ENCODE data around the gene FUBP3. TPM values are rescaled to one million over a fixed set of nuclear protein-coding genes. Genes with fewer than 3 reads are reported as not detected.

The FUBP3 gene
- total RNA-seq, 1 experiment from 2014 or later = 73.7 TPM

DNA sequence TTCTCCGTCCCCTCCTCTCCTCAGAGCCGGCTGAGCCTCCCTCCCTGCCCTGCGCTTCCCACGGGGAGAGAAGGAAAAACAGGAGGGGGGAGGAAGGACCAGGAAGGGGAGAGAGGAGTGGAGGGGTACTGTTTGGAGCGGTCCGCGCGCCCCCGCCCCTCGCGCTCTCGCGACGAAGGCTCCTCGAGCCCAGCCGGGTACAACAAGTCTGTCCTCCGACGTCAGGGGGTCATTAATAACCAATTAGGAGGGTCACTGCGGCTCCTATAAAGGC lies 84.5 kb downstream of the FUBP3 start:
- CTCF ChIA-PET = no interaction called here
- no peaks in the 10 kb centered on the region for H3K36me3 ChIP-seq (ENCODE audit: control insufficient read depth in 1 of 2, insufficient read depth in 2 of 2, low read length in 2 of 2)
- RAD21 ChIA-PET (ENCODE audit: low non-redundant PET in 1 of 2, low total read pairs in 2 of 2, uncharacterized antibody in 2 of 2, unreplicated experiment in 2 of 2) = no interaction called here
- intact Hi-C loops (cut with micrococcal nuclease) = no loop called here
- POLR2A ChIA-PET = no interaction called here
- no peaks in the 10 kb centered on the region for H3K9me3 ChIP-seq (ENCODE audit: control insufficient read depth in 1 of 2, insufficient read depth in 1 of 2, low read depth in 1 of 2, low read length in 2 of 2)
- ATAC-seq (no peak), DNase-seq (ENCODE audit: low read depth, low spot score) (no peak)
- no peak overlapping the region for H3K4me2 ChIP-seq (ENCODE audit: low read length)
- H3K4me3 ChIP-seq (replicated peaks in 1 of 2; ENCODE audit: low read depth in 1 of 2, low read length in 2 of 2) = no peak overlapping the region
- no peaks in the 10 kb centered on the region for H4K20me1 ChIP-seq (ENCODE audit: insufficient read depth)
- H3K27ac ChIP-seq (ENCODE audit: low read depth, low read length) = no peak overlapping the region
- TF ChIP-seq RAD21 (IDR thresholded peaks at IDR 0.05; ENCODE audit: low read depth) (no peak), REST (IDR thresholded peaks at IDR 0.05; ENCODE audit: low read depth) (no peak), MAX (IDR thresholded peaks at IDR 0.05) (no peak), POLR2AphosphoS5 (IDR thresholded peaks at IDR 0.05; ENCODE audit: low read depth, low read length) (no peak), JUND (IDR thresholded peaks at IDR 0.05) (no peak), SP1 (IDR thresholded peaks at IDR 0.05; ENCODE audit: low read depth) (no peak), ZBTB33 (IDR thresholded peaks at IDR 0.05; ENCODE audit: extremely low read depth, insufficient replicate concordance, low read length) (no peak), EZH2 (IDR thresholded peaks at IDR 0.05) (no peak), ZNF274 (IDR thresholded peaks at IDR 0.05; ENCODE audit: low read depth, low read length) (no peak), SRF (IDR thresholded peaks at IDR 0.05; ENCODE audit: low read depth) (no peak), ZFX (IDR thresholded peaks at IDR 0.05) (no peak), CBX3 (IDR thresholded peaks at IDR 0.05; ENCODE audit: low read depth) (no peak), CEBPB (IDR thresholded peaks at IDR 0.05; ENCODE audit: low read depth) (no peak), EZH2phosphoT487 (IDR thresholded peaks at IDR 0.05; ENCODE audit: borderline replicate concordance) (no peak), SIN3A (IDR thresholded peaks at IDR 0.05; ENCODE audit: low read depth) (no peak)
- H3K9ac ChIP-seq (ENCODE audit: low read length) = no peak overlapping the region
- no peaks in the 10 kb centered on the region; a peak in 1 of 4 replicates for H3K4me1 ChIP-seq (ENCODE audit: control insufficient read depth in 1 of 2, insufficient read depth in 2 of 2, low read length in 2 of 2)
- H3K9me2 ChIP-seq (ENCODE audit: insufficient read depth) = no peaks in the 10 kb centered on the region
- H3K79me2 ChIP-seq (ENCODE audit: insufficient read depth, low read length) = no peaks in the 10 kb centered on the region
- no peak overlapping the region for H2AFZ ChIP-seq (ENCODE audit: low read depth, low read length, poor library complexity, severe bottlenecking)
- H3K27me3 ChIP-seq (ENCODE audit: insufficient read depth, low read length) = no peaks in the 10 kb centered on the region
- no TSS peak for BruUV-seq (replicated peaks)

Measured in HCT116 (cell line).